GM06990 (cell line): Measurements from ENCODE around the gene TLK1.

Experiments used
- DNase-seq: peaks from one replicate; pipeline ENCODE4 v3.0.0-alpha.2; 2011; ENCODE audit not compliant: insufficient read length; ENCODE audit errors: extremely low read depth
- H3K27me3 ChIP-seq: replicated peaks from 2 replicates; pipeline ENCODE4 v1.6.0; 2011; ENCODE audit warnings: low read length; ENCODE audit not compliant: control insufficient read depth, insufficient read depth
- H3K36me3 ChIP-seq: 2 replicates; pipeline ENCODE4 v1.5.1; 2011; ENCODE audit warnings: low read length; ENCODE audit not compliant: control insufficient read depth, insufficient read depth
- H3K4me3 ChIP-seq: replicated peaks from 2 replicates; pipeline ENCODE4 v1.5.1; 2011; ENCODE audit warnings: low read depth, mild to moderate bottlenecking, control low read depth, low read length
- CTCF ChIP-seq: IDR thresholded peaks from 2 replicates; pipeline ENCODE4 v1.5.1; 2011; ENCODE audit warnings: low read length, control low read depth, mild to moderate bottlenecking, inconsistent platforms; ENCODE audit not compliant: insufficient read depth, poor library complexity, severe bottlenecking

Gene TLK1

DNA sequence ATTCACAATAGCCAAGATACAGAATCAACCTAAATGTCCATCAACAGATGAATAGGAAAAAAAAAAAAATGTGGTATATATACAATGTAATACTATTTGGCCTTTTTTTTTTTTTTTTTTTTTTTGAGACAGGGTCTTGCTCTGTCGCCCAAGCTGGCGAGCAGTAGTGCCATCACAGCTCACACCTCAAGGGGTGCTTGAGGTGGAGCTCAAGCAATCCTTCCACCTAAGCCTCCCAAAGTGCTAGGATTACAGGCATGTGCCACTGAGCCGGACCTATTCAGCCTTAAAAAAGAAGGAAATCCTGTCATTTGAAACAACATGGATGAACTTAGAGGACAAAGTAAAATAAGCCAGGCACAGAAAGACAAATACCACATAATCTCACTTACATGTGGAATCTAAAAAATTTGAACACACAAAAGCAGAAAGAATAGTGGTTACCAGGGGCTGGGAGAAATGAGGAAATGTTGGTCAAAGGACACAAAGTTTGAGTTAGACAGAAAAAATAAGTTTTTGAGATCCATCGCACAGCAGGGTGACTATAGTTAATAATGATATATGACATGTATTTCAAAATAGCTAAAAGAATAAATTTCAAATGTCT is 26.0 kb downstream of the TLK1 start:
- H3K4me3 ChIP-seq: no peak overlapping the region
- no peak for DNase-seq
- H3K36me3 ChIP-seq: no peaks in the 10 kb centered on the region

GRCh38 chr2:171132086-171132485 is 28.6 kb downstream of the TLK1 start:
- no peak for TF ChIP-seq CTCF
- H3K4me3 ChIP-seq: no peak overlapping the region
- H3K36me3 ChIP-seq: no peaks in the 10 kb centered on the region
- no peaks in the 10 kb centered on the region for H3K27me3 ChIP-seq
- no peak for DNase-seq

More for the DNA sequence above, 26.0 kb downstream of the TLK1 start:
- H3K27me3 ChIP-seq: no peaks in the 10 kb centered on the region
- no peak for TF ChIP-seq CTCF

- no peak for DNase-seq
- H3K36me3 ChIP-seq: no peaks in the 10 kb centered on the region
- H3K4me3 ChIP-seq: no peak overlapping the region
- no peak for TF ChIP-seq CTCF
- H3K27me3 ChIP-seq: no peaks in the 10 kb centered on the region
These were observed 32.2 kb downstream of the TLK1 start for GRCh38 chr2:171128461-171128860.

GRCh38 chr2:171124541-171124940 is 36.2 kb downstream of the TLK1 start:
- TF ChIP-seq CTCF: no peak
- no peak for DNase-seq
- H3K36me3 ChIP-seq: no peaks in the 10 kb centered on the region
- no peak overlapping the region for H3K4me3 ChIP-seq
- H3K27me3 ChIP-seq: no peaks in the 10 kb centered on the region

GRCh38 chr2:171109571-171109970 is 51.1 kb downstream of the TLK1 start:
- Histone ChIP-seq H3K36me3 (no peaks in the 10 kb centered on the region; the same call in 1 of the 2 replicates), H3K4me3 (no peak overlapping the region), H3K27me3 (no peaks in the 10 kb centered on the region)
- no peak for TF ChIP-seq CTCF
- no peak for DNase-seq

DNA sequence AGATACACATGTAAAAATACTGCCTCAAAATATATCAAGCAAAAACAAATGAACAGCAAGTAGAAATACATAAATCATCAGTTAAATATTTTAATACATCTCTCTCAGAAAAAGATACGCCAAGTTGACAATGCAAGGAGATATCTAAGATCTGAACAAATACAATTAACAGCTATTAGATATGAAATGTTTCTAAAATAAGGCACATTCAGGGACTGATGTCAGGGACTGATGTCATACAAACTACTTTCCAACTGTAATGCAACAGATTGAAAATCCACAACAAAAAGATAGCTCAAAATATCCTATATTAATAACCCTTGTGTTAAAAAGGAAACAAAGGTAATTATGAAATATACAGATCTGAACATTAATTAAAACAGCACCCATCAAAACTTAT is 51.7 kb downstream of the TLK1 start:
- no peak overlapping the region for H3K4me3 ChIP-seq
- DNase-seq: no peak
- TF ChIP-seq CTCF: no peak
- H3K27me3 ChIP-seq: no peaks in the 10 kb centered on the region
- H3K36me3 ChIP-seq: no peaks in the 10 kb centered on the region
